HG03575 (cell line): ENCODE data around the gene ECI2.

ENCODE experiments used
- ATAC-seq: cut with Tn5 transposase; IDR thresholded peaks from one replicate; pipeline ENCODE4 v1.9.1; 2021; ENCODE audit not compliant: unreplicated experiment, insufficient number of reproducible peaks, low FRiP score; ENCODE audit errors: extremely low read depth

ECI2 gene, protein sequence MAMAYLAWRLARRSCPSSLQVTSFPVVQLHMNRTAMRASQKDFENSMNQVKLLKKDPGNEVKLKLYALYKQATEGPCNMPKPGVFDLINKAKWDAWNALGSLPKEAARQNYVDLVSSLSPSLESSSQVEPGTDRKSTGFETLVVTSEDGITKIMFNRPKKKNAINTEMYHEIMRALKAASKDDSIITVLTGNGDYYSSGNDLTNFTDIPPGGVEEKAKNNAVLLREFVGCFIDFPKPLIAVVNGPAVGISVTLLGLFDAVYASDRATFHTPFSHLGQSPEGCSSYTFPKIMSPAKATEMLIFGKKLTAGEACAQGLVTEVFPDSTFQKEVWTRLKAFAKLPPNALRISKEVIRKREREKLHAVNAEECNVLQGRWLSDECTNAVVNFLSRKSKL

DNA sequence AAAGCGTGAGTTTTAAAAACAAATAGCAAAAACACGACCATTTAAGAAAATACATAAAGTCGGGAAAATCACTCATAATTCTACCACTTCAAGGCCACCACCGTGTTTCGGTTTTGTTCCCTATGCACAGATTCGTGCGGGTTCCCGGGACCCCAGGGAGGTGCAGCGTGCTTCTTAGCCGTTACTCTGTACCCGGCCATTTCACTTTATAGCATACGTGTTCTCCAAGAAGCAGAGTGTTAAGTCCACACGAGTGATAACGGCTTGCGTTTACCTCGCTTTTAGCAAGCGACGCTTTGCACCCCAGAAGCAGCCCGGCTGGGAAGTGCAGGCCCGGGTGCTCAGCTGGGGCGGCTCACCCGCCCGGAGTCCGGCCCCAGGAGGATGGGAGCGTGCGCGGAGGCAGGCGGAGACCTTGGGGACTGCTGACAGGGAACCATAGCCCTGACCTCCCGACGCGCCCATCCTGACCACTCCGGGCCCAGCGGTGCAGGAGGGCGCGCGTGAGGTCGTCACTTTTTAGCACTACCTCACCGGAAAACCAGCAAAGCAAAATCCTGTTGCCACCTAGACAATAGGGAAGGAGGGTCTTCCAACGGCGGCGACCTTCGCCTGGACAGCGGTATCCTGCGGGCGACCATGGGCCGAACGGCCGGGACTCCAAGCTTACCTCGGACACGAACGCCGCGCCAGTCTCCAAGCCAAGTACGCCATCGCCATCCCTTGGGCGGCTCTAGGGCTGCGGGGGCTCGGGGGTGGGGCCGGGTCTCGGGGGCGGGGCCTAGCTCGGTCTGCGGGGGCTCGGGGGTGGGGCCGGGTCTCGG lies at the start of gene ECI2:
Gene ECI2, minus strand, starts transcription at position 735 of the 824 bp plus-strand sequence. Its CDS starts 15 bp downstream, at position 720.
- ATAC-seq: no peak

DNA sequence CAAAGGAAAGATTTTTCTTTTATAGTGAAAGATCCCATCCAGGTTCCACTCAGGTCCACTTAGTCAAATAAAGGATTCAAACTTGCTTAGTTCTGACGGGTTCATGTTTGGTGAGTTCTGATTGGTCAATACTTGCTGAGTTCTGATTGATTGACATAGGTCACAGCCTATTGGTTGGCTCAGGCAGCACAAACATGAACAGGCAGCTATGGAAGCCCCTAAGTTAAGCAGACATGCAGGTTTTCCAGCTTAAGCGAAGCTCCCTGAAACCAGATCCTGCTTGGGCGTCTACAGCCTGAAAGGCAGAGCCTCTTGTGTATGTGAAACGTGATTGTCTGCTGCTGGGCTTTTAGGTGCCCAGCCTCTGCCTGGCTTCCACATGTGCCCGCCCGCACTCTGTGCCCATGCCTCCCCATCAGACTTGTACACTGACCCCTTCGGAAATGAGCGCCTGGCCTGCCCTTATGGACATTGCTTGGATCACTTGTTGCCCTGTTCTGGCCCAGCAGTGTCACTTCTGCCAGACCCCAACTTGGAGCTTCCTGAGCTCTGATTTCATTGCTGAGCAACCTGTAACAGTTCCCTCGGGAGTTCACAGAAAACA lies 45.4 kb upstream of the ECI2 start:
- no peak for ATAC-seq

GRCh38 chr6:4179960-4180651 lies 44.7 kb upstream of the ECI2 start:
- ATAC-seq: no peak

DNA sequence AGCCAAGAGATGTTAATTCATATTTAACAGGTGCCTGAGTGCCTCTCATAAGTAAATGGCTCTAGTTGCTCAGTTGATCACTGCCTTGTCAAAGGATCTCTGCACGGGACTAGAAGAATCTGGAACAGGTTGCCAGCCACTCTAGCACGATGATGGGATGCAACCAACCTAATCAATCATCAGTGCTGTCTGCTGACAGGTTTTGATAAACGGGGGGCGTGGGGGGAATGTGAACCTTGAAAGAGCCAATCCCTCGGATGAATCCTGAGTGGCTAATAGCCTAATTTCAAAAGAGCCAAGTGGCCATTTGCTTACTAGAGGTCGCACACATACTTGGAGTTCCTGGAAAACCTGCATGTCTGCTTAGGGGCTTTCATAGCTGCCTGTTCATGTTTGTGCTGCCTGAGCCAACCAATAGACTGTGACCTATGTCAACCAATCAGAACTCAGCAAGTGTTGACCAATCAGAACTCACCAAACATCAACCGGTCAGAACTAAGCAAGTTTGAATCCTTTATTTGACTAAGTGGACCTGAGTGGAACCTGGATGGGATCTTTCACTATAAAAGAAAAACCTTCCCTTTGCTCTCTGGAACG lies 43.5 kb upstream of the ECI2 start:
- ATAC-seq: no peak

- ATAC-seq: no peak
Measured at GRCh38 chr6:4176907-4177306, 41.5 kb upstream of the ECI2 start.

GRCh38 chr6:4174042-4174441 lies 38.7 kb upstream of the ECI2 start:
- ATAC-seq: no peak

- ATAC-seq: no peak
Measured at GRCh38 chr6:4172368-4172767, 37.0 kb upstream of the ECI2 start.

DNA sequence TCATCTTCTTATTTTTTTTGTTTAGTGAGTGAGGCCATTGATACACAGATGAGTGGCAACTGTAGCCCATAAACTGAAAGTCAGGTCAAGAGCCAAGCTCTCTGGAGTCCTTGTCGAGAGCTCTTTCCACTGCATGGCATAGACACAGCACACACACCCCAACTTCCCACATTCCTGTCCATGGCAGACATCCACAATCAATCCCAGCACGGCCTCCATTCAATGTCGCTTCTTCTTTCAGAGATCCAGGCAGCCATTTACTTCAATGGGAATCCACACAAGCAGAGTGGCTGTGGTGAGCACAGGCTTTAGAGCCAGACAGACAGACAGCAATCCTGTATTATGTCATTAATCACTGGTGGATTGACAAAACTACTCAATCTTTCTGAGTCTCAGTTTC lies 34.9 kb upstream of the ECI2 start:
- no peak for ATAC-seq

- ATAC-seq: no peak
Measured at GRCh38 chr6:4169028-4169789, 33.8 kb upstream of the ECI2 start.

GRCh38 chr6:4167833-4168232 lies 32.5 kb upstream of the ECI2 start:
- ATAC-seq: no peak

DNA sequence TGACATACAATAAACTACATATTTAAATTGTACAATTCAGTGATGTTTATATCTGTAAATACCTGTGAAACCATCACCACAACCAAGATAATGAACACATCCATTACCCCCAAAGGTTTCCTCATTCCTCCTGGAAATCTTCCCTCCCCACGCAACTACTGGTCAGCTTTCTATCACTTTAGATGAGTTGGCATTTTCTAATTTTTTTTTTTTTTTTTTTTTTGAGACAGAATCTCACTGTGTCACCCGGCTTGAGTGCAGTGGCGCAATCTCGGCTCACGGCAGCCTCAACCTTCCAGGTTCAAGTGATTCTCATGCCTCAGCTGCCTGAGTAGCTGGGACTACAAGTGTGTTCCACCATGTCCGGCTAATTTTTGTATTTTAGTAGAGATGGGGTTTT lies 31.7 kb upstream of the ECI2 start:
- ATAC-seq: no peak

- no peak for ATAC-seq
Measured at GRCh38 chr6:4164456-4164855, 29.1 kb upstream of the ECI2 start.

DNA sequence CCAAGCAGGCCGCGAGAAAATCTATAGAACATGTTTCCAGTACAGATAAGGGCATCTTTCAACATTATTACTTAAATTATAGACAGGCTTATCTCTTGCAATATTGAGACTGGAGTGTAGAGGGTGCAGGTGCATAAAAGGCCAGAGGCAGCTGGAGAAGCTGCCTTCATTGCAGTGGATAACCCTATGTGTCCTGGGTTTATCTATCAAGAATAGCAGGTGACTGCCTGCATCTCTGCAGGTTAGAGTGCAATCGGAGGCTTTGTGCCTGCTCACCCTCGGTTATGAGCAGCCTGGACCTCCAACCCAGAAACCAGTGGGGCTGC lies 28.7 kb upstream of the ECI2 start:
- no peak for ATAC-seq

GRCh38 chr6:4163408-4164116 lies 28.2 kb upstream of the ECI2 start:
- no peak for ATAC-seq

- ATAC-seq: no peak
Measured at GRCh38 chr6:4162370-4162769, 27.0 kb upstream of the ECI2 start.

DNA sequence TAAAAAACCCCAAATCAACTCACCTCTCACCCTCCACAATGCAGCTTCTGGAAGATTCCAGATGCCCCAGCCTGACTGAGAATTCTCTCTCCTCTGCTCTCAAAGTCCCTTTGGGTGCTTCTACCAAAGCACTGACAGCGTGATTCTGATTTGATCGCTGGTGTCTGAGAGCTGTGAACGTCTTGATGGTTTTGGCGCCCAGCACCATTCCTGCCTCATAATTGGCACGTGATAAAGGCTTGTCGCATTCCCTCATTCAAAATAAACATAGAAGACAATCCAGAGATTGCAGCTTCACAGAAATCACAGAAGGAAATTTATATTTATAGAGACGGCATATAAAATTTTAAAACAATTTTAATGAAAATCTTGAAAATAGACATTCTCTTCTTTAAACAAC lies 24.1 kb upstream of the ECI2 start:
- no peak for ATAC-seq

DNA sequence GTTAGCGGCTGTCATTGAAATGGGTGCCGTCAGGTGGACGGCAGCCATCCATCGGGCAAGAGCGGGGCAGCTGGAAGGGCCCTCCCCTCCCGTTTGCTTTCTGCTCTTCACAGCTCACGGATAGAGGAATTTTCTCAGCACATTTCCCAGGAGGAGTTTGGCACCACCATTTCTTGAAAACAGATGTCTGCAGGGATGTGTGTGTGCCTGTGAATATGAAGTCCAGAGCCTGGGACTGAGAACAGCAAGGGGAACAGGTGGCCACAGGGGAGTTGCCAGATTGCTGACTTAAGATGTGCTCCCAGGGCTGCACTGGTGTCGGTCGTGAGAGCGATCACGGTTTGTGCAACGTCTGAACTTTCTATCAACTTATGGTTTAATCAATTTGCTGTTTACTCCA lies 22.1 kb upstream of the ECI2 start:
- ATAC-seq: no peak
